ENCODE results near the gene GABRG3.

GRCh38 chr15:27183201-27183600 lies 212.2 kb downstream of the GABRG3 start:
- no peak for TF ChIP-seq EZH2 (IDR thresholded peaks at IDR 0.05; ENCODE audit: low read length)
- no peak for TF ChIP-seq CTCF (optimal IDR thresholded peaks at IDR 0.05 in 1 of 3, IDR thresholded peaks at IDR 0.05 in 1 of 3, conservative IDR thresholded peaks at IDR 0.05 in 1 of 3; ENCODE audit: extremely low read depth in 1 of 3, insufficient read depth in 2 of 3, low read length in 3 of 3)
